Caco-2 (cell line): ENCODE measurements around the gene PCDH18. TPM values are rescaled to one million over a fixed set of nuclear protein-coding genes. Genes with fewer than 3 reads are reported as not detected.

Source experiments
- BruUV-seq: library from RNA; stranded (reverse); fragments of 400-500 nt; replicated peaks from 2 replicates; lab custom pipeline; 2021; lab: Mats Ljungman, UMichigan
- CTCF ChIA-PET: fragments of 300-600 bp; sonication (Branson Sonifier 250); formaldehyde crosslinking; loops from one replicate; lab custom pipeline; 2022; ENCODE audit warnings: antibody characterized with exemption; lab: Charles Lee
- POLR2A ChIA-PET: fragments of 300-600 bp; sonication (Branson Sonifier 250); formaldehyde crosslinking; loops from one replicate; lab custom pipeline; 2022; ENCODE audit warnings: antibody characterized with exemption; lab: Charles Lee
- DNase-seq, 2 experiments: peaks; one replicate each; pipeline versions ENCODE4 v3.0.0 to v3.0.0-alpha.2; 2020 to 2022
- H3K27me3 ChIP-seq: replicated peaks from 2 replicates; pipeline ENCODE4 v1.6.0; 2011; ENCODE audit warnings: low read length; ENCODE audit not compliant: control insufficient read depth, insufficient read depth
- H3K36me3 ChIP-seq: 2 replicates; pipeline ENCODE4 v1.5.1; 2011; ENCODE audit warnings: low read length; ENCODE audit not compliant: control insufficient read depth, insufficient read depth
- H3K4me1 ChIP-seq: fragments of 250-450 bp; sonication (Bioruptor Pico); 2 replicates; pipeline ENCODE4 v1.5.1; 2020; ENCODE audit warnings: mild to moderate bottlenecking
- H3K4me3 ChIP-seq: 2 replicates; pipeline ENCODE4 v1.5.1; 2011; ENCODE audit warnings: low read depth, mild to moderate bottlenecking, control low read depth, low read length
- H3K9me3 ChIP-seq: fragments of 250-450 bp; sonication (Bioruptor Pico); 2 replicates; pipeline ENCODE4 v1.5.1; 2020; ENCODE audit warnings: mild to moderate bottlenecking, moderate library complexity
- H3K27ac Mint-ChIP-seq: one replicate; pipeline ENCODE4 v1.8.0; 2022; ENCODE audit warnings: mixed read lengths; ENCODE audit not compliant: unreplicated experiment
- H3K27me3 Mint-ChIP-seq: one replicate; pipeline ENCODE4 v1.8.0; 2022; ENCODE audit warnings: mixed read lengths; ENCODE audit not compliant: insufficient read depth, unreplicated experiment
- H3K36me3 Mint-ChIP-seq: one replicate; pipeline ENCODE4 v1.8.0; 2022; ENCODE audit warnings: mild to moderate bottlenecking, mixed read lengths; ENCODE audit not compliant: insufficient read depth, unreplicated experiment
- H3K4me1 Mint-ChIP-seq: one replicate; pipeline ENCODE4 v1.8.0; 2022; ENCODE audit warnings: low read depth, mixed read lengths; ENCODE audit not compliant: unreplicated experiment
- H3K4me3 Mint-ChIP-seq: one replicate; pipeline ENCODE4 v1.8.0; 2022; ENCODE audit warnings: mild to moderate bottlenecking, moderate library complexity, mixed read lengths; ENCODE audit not compliant: unreplicated experiment
- H3K9me3 Mint-ChIP-seq: one replicate; pipeline ENCODE4 v1.8.0; 2022; ENCODE audit warnings: mixed read lengths; ENCODE audit not compliant: unreplicated experiment
- intact Hi-C: fragments of 100-400 bp; cut with micrococcal nuclease; formaldehyde crosslinking; loops from one replicate; pipeline ENCODE4 v1.10.0; 2022; ENCODE audit not compliant: unreplicated experiment
- total RNA-seq: library from RNA; stranded (reverse); gene quantifications from 2 replicates; pipeline ENCODE4 v1.2.3, GENCODE V29; 2022
- TF ChIP-seq, protein P1 (sequence below), 2 experiments: fragments of 200-600 bp in 1 of 2; IDR thresholded peaks; 1 replicate in 1 of 2; 2 replicates in 1 of 2; pipeline versions ENCODE4 v1.5.1 to v1.8.0; 2011 to 2022; ENCODE audit warnings: antibody characterized with exemption in 1 of 2, control low read depth in 1 of 2, inconsistent platforms in 1 of 2, low read depth in 1 of 2, low read length in 1 of 2, mild to moderate bottlenecking in 1 of 2, moderate library complexity in 1 of 2; ENCODE audit not compliant: insufficient read depth in 1 of 2, severe bottlenecking in 1 of 2, unreplicated experiment in 1 of 2

PCDH18 gene
- total RNA-seq, 1 experiment from 2014 or later: 0.29 TPM

- H3K9me3 ChIP-seq: no peaks in the 10 kb centered on the region
- no peaks in the 10 kb centered on the region for H3K27me3 ChIP-seq
- no peaks in the 10 kb centered on the region for H3K4me1 ChIP-seq
- TF ChIP-seq, protein P1, sequence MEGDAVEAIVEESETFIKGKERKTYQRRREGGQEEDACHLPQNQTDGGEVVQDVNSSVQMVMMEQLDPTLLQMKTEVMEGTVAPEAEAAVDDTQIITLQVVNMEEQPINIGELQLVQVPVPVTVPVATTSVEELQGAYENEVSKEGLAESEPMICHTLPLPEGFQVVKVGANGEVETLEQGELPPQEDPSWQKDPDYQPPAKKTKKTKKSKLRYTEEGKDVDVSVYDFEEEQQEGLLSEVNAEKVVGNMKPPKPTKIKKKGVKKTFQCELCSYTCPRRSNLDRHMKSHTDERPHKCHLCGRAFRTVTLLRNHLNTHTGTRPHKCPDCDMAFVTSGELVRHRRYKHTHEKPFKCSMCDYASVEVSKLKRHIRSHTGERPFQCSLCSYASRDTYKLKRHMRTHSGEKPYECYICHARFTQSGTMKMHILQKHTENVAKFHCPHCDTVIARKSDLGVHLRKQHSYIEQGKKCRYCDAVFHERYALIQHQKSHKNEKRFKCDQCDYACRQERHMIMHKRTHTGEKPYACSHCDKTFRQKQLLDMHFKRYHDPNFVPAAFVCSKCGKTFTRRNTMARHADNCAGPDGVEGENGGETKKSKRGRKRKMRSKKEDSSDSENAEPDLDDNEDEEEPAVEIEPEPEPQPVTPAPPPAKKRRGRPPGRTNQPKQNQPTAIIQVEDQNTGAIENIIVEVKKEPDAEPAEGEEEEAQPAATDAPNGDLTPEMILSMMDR (IDR thresholded peaks at IDR 0.05; ENCODE audit: insufficient read depth in 1 of 2, low read depth in 1 of 2, low read length in 1 of 2, severe bottlenecking in 1 of 2, unreplicated experiment in 1 of 2): no peak
- no peaks in the 10 kb centered on the region for H3K36me3 ChIP-seq
- no peak overlapping the region for H3K4me3 Mint-ChIP-seq
- H3K27me3 Mint-ChIP-seq: no peaks in the 10 kb centered on the region
- ChIA-PET CTCF (no interaction called here), POLR2A (no interaction called here)
- BruUV-seq: no TSS peak
- no peaks in the 10 kb centered on the region for H3K36me3 Mint-ChIP-seq
- intact Hi-C loops: no loop called here
- H3K9me3 Mint-ChIP-seq: no peaks in the 10 kb centered on the region
- H3K4me1 Mint-ChIP-seq: no peaks in the 10 kb centered on the region
- no peak overlapping the region for H3K27ac Mint-ChIP-seq
- no peak for DNase-seq
- no peak overlapping the region for H3K4me3 ChIP-seq
Observed at GRCh38 chr4:137526681-137527080, 5.6 kb downstream of the PCDH18 start.

DNA sequence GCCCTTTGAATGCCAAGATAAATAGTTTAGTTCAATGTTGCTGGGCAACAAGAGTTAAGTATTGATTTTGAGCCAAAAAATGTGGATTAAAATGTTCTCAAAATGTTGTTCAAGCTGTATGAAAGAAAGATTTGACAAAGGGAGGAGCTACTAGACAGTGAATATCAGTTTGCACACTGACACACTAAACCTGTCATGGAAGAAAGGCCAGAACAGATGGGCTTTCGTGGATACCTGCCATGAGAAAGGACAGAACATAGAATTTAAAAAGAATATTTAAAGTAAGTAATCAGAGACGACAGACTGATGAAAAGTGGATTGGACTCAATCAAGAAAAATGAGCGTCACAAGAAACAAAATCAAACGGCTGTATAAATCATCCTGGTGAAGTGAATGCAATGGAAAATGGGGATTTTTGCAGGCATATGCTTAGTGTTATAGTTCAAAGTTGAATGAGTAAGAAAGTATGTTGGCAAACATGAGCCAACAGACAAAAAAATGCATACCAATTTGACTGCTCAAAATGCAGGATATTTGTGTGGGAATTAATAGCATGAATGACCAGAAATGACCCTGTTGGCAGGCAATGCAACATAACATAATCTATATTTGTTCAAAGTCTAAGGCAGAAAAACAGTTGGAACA, 7.4 kb downstream of the PCDH18 start:
- ChIA-PET CTCF (no interaction called here), POLR2A (no interaction called here)
- Mint-ChIP-seq H3K27ac (no peak overlapping the region), H3K27me3 (no peaks in the 10 kb centered on the region), H3K4me1 (no peaks in the 10 kb centered on the region), H3K9me3 (no peaks in the 10 kb centered on the region), H3K4me3 (no peak overlapping the region), H3K36me3 (no peaks in the 10 kb centered on the region)
- TF ChIP-seq, protein P1 (IDR thresholded peaks at IDR 0.05; ENCODE audit: insufficient read depth in 1 of 2, low read depth in 1 of 2, low read length in 1 of 2, severe bottlenecking in 1 of 2, unreplicated experiment in 1 of 2): no peak
- H3K27me3 ChIP-seq: no peaks in the 10 kb centered on the region
- intact Hi-C loops: no loop called here
- no peaks in the 10 kb centered on the region for H3K9me3 ChIP-seq
- BruUV-seq: no TSS peak
- no peak for DNase-seq
- no peak overlapping the region for H3K4me3 ChIP-seq
- no peaks in the 10 kb centered on the region for H3K4me1 ChIP-seq
- H3K36me3 ChIP-seq: no peaks in the 10 kb centered on the region

- CTCF ChIA-PET: no interaction called here
- H3K4me1 ChIP-seq: no peaks in the 10 kb centered on the region
- no peaks in the 10 kb centered on the region for H3K36me3 ChIP-seq
- no peaks in the 10 kb centered on the region for H3K27me3 ChIP-seq
- H3K4me1 Mint-ChIP-seq: no peaks in the 10 kb centered on the region
- no peaks in the 10 kb centered on the region for H3K9me3 ChIP-seq
- no peaks in the 10 kb centered on the region for H3K9me3 Mint-ChIP-seq
- no peaks in the 10 kb centered on the region for H3K27me3 Mint-ChIP-seq
- H3K4me3 ChIP-seq: no peak overlapping the region
- POLR2A ChIA-PET: no interaction called here
- BruUV-seq: no TSS peak
- no peaks in the 10 kb centered on the region for H3K36me3 Mint-ChIP-seq
- TF ChIP-seq, protein P1 (IDR thresholded peaks at IDR 0.05; ENCODE audit: insufficient read depth in 1 of 2, low read depth in 1 of 2, low read length in 1 of 2, severe bottlenecking in 1 of 2, unreplicated experiment in 1 of 2): no peak
- DNase-seq: no peak
- intact Hi-C loops: no loop called here
- H3K27ac Mint-ChIP-seq: no peak overlapping the region
- H3K4me3 Mint-ChIP-seq: no peak overlapping the region
Observed at GRCh38 chr4:137523329-137523728, 9.0 kb downstream of the PCDH18 start.
